RWPE2 (cell line): ENCODE results near the gene HMGB3.
"Not testable (repeated sequence)": the region's sequence is repeated elsewhere in the genome, so short reads cannot be mapped to it uniquely, and the experiment has no call there.

Experiments used
- ATAC-seq: fragments of 200-7000 bp; cut with Tn5 transposase; 3 replicates; pipeline ENCODE4 v1.9.1; 2021; ENCODE audit warnings: low read depth
- DNase-seq: peaks from one replicate; pipeline ENCODE4 v3.0.0-alpha.2; 2020; ENCODE audit warnings: low spot score
- H3K27ac ChIP-seq: fragments of 450-650 bp; 2 replicates; pipeline ENCODE4 v1.5.1; 2017; ENCODE audit warnings: mild to moderate bottlenecking; ENCODE audit not compliant: poor library complexity, severe bottlenecking
- H3K27me3 ChIP-seq: fragments of 250-450 bp; sonication (Bioruptor Pico); 2 replicates; pipeline ENCODE4 v1.5.1; 2021; ENCODE audit warnings: mild to moderate bottlenecking, moderate library complexity; ENCODE audit not compliant: insufficient read depth, poor library complexity, severe bottlenecking
- H3K36me3 ChIP-seq: fragments of 250-450 bp; sonication (Bioruptor Pico); 2 replicates; pipeline ENCODE4 v1.5.1; 2020; ENCODE audit warnings: low read depth, mild to moderate bottlenecking, moderate library complexity
- H3K4me1 ChIP-seq: fragments of 250-450 bp; sonication (Bioruptor Pico); 2 replicates; pipeline ENCODE4 v1.5.1; 2021; ENCODE audit warnings: mild to moderate bottlenecking, moderate library complexity; ENCODE audit not compliant: insufficient read depth, poor library complexity, severe bottlenecking
- H3K4me3 ChIP-seq: fragments of 250-450 bp; sonication (Bioruptor Pico); 2 replicates; pipeline ENCODE4 v1.5.1; 2021; ENCODE audit warnings: mild to moderate bottlenecking, moderate library complexity; ENCODE audit not compliant: severe bottlenecking
- H3K9me3 ChIP-seq: fragments of 250-450 bp; sonication (Bioruptor Pico); 2 replicates; pipeline ENCODE4 v1.5.1; 2021; ENCODE audit warnings: mild to moderate bottlenecking, moderate library complexity; ENCODE audit not compliant: severe bottlenecking
- CTCF ChIP-seq: fragments of 450-650 bp; IDR thresholded peaks from one replicate; pipeline ENCODE4 v1.5.1; 2017; ENCODE audit warnings: mild to moderate bottlenecking, moderate library complexity; ENCODE audit not compliant: poor library complexity, severe bottlenecking

HMGB3 gene

DNA sequence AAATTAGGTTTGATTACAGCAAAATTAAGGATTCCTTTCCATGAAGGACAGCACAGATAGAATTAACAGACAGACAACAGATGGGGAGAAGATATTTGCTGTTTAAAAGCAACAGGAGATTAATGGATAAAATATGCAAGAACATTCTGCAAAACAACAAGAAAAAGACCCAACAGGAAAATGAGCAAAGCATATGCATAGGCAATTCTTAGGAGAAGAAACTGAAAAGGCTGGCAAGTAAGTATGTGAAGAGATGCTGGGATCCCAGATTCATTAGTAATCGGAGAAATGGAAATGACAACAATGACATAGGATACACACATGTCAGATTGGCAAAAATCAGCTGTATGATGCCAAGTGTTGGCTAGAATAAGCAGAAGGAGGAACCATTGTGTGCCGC is 27.5 kb upstream of the HMGB3 start:
- no peak for ATAC-seq
- no peak for DNase-seq
- Histone ChIP-seq H3K4me1 (no peaks in the 10 kb centered on the region), H3K27ac (no peak overlapping the region), H3K9me3 (no peaks in the 10 kb centered on the region), H3K36me3 (no peaks in the 10 kb centered on the region), H3K27me3 (no peaks in the 10 kb centered on the region), H3K4me3 (no peak overlapping the region)
- TF ChIP-seq CTCF = no peak

GRCh38 chrX:150958177-150958576 is 25.0 kb upstream of the HMGB3 start:
- ATAC-seq (no peak), DNase-seq (no peak)
- H3K4me3 ChIP-seq = no peak overlapping the region
- H3K9me3 ChIP-seq = no peaks in the 10 kb centered on the region
- H3K27me3 ChIP-seq = no peaks in the 10 kb centered on the region
- no peak overlapping the region for H3K27ac ChIP-seq
- TF ChIP-seq CTCF = no peak
- H3K4me1 ChIP-seq = no peaks in the 10 kb centered on the region
- no peaks in the 10 kb centered on the region for H3K36me3 ChIP-seq

- no peaks in the 10 kb centered on the region for H3K27me3 ChIP-seq
- H3K27ac ChIP-seq = no peak overlapping the region
- no peak for DNase-seq
- H3K36me3 ChIP-seq = no peaks in the 10 kb centered on the region
- no peak overlapping the region for H3K4me3 ChIP-seq
- no peaks in the 10 kb centered on the region for H3K4me1 ChIP-seq
- no peak for TF ChIP-seq CTCF
- no peak for ATAC-seq
- no peaks in the 10 kb centered on the region for H3K9me3 ChIP-seq
Measured at GRCh38 chrX:150959557-150959956, 23.6 kb upstream of the HMGB3 start.

DNA sequence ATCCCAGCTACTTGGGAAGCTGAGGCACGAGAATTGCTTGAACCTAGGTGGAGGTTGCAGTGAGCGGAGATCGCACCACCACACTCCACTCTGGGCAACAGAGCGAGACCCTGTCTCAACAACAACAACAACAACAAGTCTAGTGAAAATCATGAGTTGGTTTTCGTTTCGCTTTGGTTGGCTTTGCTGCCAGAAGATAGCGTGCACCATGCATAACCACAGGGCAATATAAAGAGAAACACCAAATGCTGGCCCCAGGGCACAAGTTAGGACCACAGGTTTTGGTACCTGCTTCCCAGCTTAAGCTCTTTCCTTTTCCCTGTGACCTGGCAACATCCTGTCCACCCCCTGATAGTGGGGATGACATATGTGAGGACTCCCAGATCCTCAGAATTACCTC is 21.5 kb upstream of the HMGB3 start:
- no peak for TF ChIP-seq CTCF
- no peak overlapping the region for H3K27ac ChIP-seq
- no peaks in the 10 kb centered on the region for H3K36me3 ChIP-seq
- H3K27me3 ChIP-seq = no peaks in the 10 kb centered on the region
- H3K4me3 ChIP-seq = no peak overlapping the region
- H3K9me3 ChIP-seq = no peaks in the 10 kb centered on the region
- H3K4me1 ChIP-seq = no peaks in the 10 kb centered on the region
- ATAC-seq = no peak
- DNase-seq = no peak

DNA sequence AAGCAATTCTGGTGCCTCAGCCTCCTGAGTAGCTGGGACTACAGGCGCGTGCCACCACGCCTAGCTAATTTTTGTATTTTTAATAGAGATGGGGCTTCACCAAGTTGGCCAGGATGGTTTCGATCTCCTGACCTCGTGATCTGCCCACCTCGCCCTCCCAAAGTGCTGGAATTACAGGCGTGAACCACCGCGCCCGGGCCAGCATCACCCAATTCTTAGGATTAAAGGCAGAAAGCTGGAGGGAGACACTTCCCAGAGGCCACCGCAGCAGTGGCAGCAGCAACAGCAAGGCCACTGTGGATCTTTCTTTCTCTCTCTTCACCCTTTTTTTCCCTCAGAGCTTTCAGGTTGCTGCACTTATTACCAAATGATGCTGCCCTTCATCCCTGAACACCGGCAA is 18.7 kb upstream of the HMGB3 start:
- not testable (repeated sequence) for ATAC-seq, H3K27me3 ChIP-seq

GRCh38 chrX:150966235-150966634 is 16.9 kb upstream of the HMGB3 start:
- H3K27me3 ChIP-seq = no peaks in the 10 kb centered on the region
- DNase-seq (no peak), ATAC-seq (no peak)
- no peak for TF ChIP-seq CTCF
- H3K36me3 ChIP-seq = no peaks in the 10 kb centered on the region
- no peak overlapping the region for H3K27ac ChIP-seq
- no peaks in the 10 kb centered on the region for H3K9me3 ChIP-seq
- no peaks in the 10 kb centered on the region for H3K4me1 ChIP-seq
- H3K4me3 ChIP-seq = no peak overlapping the region

More for the DNA sequence above, 18.7 kb upstream of the HMGB3 start:
- H3K36me3 ChIP-seq, H3K4me1 ChIP-seq, H3K9me3 ChIP-seq, H3K27ac ChIP-seq, H3K4me3 ChIP-seq, DNase-seq: not testable (repeated sequence)
